Panc1 (cell line): ENCODE results near the gene PAK4.

Experiments
- CTCF ChIP-seq: fragments of 450-650 bp; IDR thresholded peaks from 2 replicates; pipeline ENCODE4 v1.5.1; 2017; ENCODE audit warnings: mild to moderate bottlenecking
- POLR2AphosphoS5 ChIP-seq: IDR thresholded peaks from 2 replicates; pipeline ENCODE4 v1.6.1; 2012; ENCODE audit warnings: mild to moderate bottlenecking, low read depth, low read length, moderate library complexity

GRCh38 chr19:39097299-39097698, 28.3 kb upstream of the PAK4 start:
- TF ChIP-seq CTCF, result no peak
- TF ChIP-seq POLR2AphosphoS5, result no peak
